Loucy (cell line): ENCODE data around the gene FAM24B.

ENCODE experiments used
- H2AFZ ChIP-seq: fragments of 200-600 bp; sonication (generic); 2 replicates; pipeline ENCODE4 v1.6.0; 2016; ENCODE audit warnings: antibody characterized with exemption, mild to moderate bottlenecking, low read length, moderate library complexity
- H3F3A ChIP-seq: fragments of 200-600 bp; 2 replicates; pipeline ENCODE4 v1.6.0; 2016; ENCODE audit warnings: antibody characterized with exemption, low read depth, mild to moderate bottlenecking
- H3K27me3 ChIP-seq: fragments of 200-600 bp; sonication (generic); 2 replicates; pipeline ENCODE4 v1.6.1; 2014; ENCODE audit warnings: low read length, mild to moderate bottlenecking; ENCODE audit not compliant: insufficient read depth, poor library complexity, severe bottlenecking
- H3K36me3 ChIP-seq: fragments of 200-600 bp; sonication (generic); 2 replicates; pipeline ENCODE4 v1.6.1; 2016; ENCODE audit warnings: low read length; ENCODE audit not compliant: insufficient read depth
- H3K4me1 ChIP-seq: fragments of 200-600 bp; sonication (generic); 2 replicates; pipeline ENCODE4 v1.5.1; 2014; ENCODE audit warnings: low read length, mild to moderate bottlenecking; ENCODE audit not compliant: insufficient read depth, poor library complexity, severe bottlenecking
- H3K4me2 ChIP-seq: fragments of 200-600 bp; sonication (generic); 2 replicates; pipeline ENCODE4 v1.6.0; 2014; ENCODE audit warnings: antibody characterized with exemption, low read length, low read depth, mild to moderate bottlenecking; ENCODE audit not compliant: poor library complexity, severe bottlenecking
- H3K4me3 ChIP-seq: fragments of 200-600 bp; sonication (generic); 2 replicates; pipeline ENCODE4 v1.5.1; 2014; ENCODE audit warnings: low read length, mild to moderate bottlenecking, mixed read lengths; ENCODE audit not compliant: poor library complexity, severe bottlenecking
- H3K79me2 ChIP-seq: fragments of 200-600 bp; sonication (generic); 2 replicates; pipeline ENCODE4 v1.6.1; 2014; ENCODE audit warnings: low read length; ENCODE audit not compliant: insufficient read depth
- H3K9ac ChIP-seq: fragments of 200-600 bp; sonication (generic); 2 replicates; pipeline ENCODE4 v1.6.0; 2014; ENCODE audit warnings: mild to moderate bottlenecking, low read depth, low read length, moderate library complexity; ENCODE audit not compliant: poor library complexity, severe bottlenecking
- H3K9me2 ChIP-seq: fragments of 200-600 bp; sonication (generic); replicated peaks from 2 replicates; pipeline ENCODE4 v1.6.1; 2016; ENCODE audit warnings: low read depth, low read length, mixed read lengths
- H3K9me3 ChIP-seq: fragments of 200-600 bp; sonication (generic); 2 replicates; pipeline ENCODE4 v1.6.1; 2014; ENCODE audit warnings: mild to moderate bottlenecking, antibody characterized with exemption, low read length, low read depth; ENCODE audit not compliant: insufficient read depth
- H4K20me1 ChIP-seq: fragments of 200-600 bp; sonication (generic); 2 replicates; pipeline ENCODE4 v1.6.0; 2014; ENCODE audit warnings: antibody characterized with exemption, low read length, mild to moderate bottlenecking; ENCODE audit not compliant: insufficient read depth, poor library complexity, severe bottlenecking
- EZH2phosphoT487 ChIP-seq: fragments of 200-600 bp; IDR thresholded peaks from 2 replicates; pipeline ENCODE4 v1.6.1; 2018; ENCODE audit warnings: antibody characterized with exemption, mild to moderate bottlenecking, moderate library complexity, borderline replicate concordance
- TF ChIP-seq, protein P1 (sequence below): fragments of 200-600 bp; sonication (generic); conservative IDR thresholded peaks from 2 replicates; pipeline ENCODE4 v1.5.1; 2014; ENCODE audit warnings: mild to moderate bottlenecking, antibody characterized with exemption, low read length

Gene FAM24B

DNA sequence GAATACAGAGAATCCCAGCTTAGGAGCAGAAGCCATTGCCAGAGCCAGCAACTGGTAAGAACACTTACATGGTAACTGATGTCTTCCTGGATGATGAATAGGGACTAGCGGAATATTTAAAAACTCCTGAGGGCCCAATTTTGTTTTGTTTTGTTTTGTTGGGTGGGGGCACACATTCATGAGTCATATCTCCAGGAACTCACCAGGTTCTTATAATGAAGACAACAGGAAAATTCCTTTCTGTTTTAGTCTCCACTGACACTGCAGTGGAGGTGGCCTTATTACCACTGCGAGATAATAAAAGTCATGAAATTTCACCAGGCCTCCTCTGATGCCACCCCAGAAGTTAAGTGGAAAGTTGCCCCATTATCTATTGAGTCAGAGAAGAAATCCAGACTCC lies 27.1 kb downstream of the FAM24B start:
- Histone ChIP-seq H3K9ac (no peak overlapping the region), H3K79me2 (peaks cover 27% of the 10 kb centered on the region), H3K4me3 (no peak overlapping the region), H3K4me2 (no peak overlapping the region), H3K36me3 (peaks cover 75% of the 10 kb centered on the region), H3K9me2 (no peaks in the 10 kb centered on the region), H2AFZ (no peak overlapping the region), H4K20me1 (peaks cover 32% of the 10 kb centered on the region), H3K9me3 (no peaks in the 10 kb centered on the region), H3K4me1 (peaks cover 12% of the 10 kb centered on the region), H3F3A (no peaks in the 10 kb centered on the region), H3K27me3 (no peaks in the 10 kb centered on the region)
- TF ChIP-seq, protein P1, sequence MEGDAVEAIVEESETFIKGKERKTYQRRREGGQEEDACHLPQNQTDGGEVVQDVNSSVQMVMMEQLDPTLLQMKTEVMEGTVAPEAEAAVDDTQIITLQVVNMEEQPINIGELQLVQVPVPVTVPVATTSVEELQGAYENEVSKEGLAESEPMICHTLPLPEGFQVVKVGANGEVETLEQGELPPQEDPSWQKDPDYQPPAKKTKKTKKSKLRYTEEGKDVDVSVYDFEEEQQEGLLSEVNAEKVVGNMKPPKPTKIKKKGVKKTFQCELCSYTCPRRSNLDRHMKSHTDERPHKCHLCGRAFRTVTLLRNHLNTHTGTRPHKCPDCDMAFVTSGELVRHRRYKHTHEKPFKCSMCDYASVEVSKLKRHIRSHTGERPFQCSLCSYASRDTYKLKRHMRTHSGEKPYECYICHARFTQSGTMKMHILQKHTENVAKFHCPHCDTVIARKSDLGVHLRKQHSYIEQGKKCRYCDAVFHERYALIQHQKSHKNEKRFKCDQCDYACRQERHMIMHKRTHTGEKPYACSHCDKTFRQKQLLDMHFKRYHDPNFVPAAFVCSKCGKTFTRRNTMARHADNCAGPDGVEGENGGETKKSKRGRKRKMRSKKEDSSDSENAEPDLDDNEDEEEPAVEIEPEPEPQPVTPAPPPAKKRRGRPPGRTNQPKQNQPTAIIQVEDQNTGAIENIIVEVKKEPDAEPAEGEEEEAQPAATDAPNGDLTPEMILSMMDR, result no peak
- no peak for TF ChIP-seq EZH2phosphoT487

- Histone ChIP-seq H4K20me1 (peaks cover 20% of the 10 kb centered on the region), H3K4me1 (peaks cover 12% of the 10 kb centered on the region), H3K9me3 (no peaks in the 10 kb centered on the region), H2AFZ (no peak overlapping the region), H3K9ac (no peak overlapping the region), H3K27me3 (no peaks in the 10 kb centered on the region), H3K4me2 (no peak overlapping the region), H3K4me3 (no peak overlapping the region), H3K79me2 (peaks cover 15% of the 10 kb centered on the region), H3F3A (no peaks in the 10 kb centered on the region), H3K36me3 (peaks cover 83% of the 10 kb centered on the region), H3K9me2 (no peaks in the 10 kb centered on the region)
- TF ChIP-seq, protein P1, result no peak
- TF ChIP-seq EZH2phosphoT487, result no peak
These were observed 28.4 kb downstream of the FAM24B start for GRCh38 chr10:122850705-122851640.

DNA sequence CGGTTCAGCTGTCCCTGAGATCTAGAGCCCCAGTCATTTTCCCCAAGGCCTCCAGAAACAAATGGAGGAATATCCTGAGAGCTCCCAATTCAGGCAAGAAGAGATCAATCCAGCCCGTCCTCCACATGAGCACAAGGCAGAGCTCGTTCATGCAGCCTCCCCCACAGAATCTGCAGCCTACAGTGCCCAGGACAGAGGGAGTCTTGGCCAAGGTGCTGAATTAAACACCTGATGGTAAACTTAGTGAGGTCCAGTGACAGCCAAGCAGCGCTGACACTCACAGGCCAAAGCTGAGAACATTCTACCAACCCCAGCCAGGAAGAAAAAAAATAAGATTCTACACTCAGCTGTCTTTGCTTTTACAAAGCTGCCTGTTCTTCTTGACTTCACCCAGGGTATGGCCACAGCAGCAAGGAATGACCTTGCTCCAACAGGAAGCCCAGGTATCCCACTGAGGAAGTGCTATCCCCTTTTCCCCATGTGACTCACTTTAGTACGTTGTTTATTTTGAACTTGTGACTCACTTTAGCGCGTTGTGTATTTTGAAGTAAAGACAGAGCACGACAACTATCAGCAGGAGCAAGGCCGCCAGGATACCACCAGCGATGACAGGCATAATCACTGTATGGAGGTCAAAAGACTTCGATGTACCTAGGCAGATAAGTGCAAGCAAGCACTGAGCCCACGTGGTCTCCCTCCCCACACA lies 29.3 kb downstream of the FAM24B start:
- no peaks in the 10 kb centered on the region for H3K9me2 ChIP-seq
- H3K27me3 ChIP-seq, result no peaks in the 10 kb centered on the region
- H3K4me2 ChIP-seq, result no peak overlapping the region
- H2AFZ ChIP-seq, result no peak overlapping the region
- TF ChIP-seq, protein P1, result no peak
- TF ChIP-seq EZH2phosphoT487, result no peak
- H4K20me1 ChIP-seq, result peaks cover 15% of the 10 kb centered on the region
- H3K79me2 ChIP-seq, result peaks cover 6% of the 10 kb centered on the region
- no peaks in the 10 kb centered on the region for H3F3A ChIP-seq
- no peak overlapping the region for H3K9ac ChIP-seq
- H3K36me3 ChIP-seq, result peaks cover 81% of the 10 kb centered on the region
- H3K4me3 ChIP-seq, result no peak overlapping the region
- H3K9me3 ChIP-seq, result no peaks in the 10 kb centered on the region
- peaks cover 12% of the 10 kb centered on the region for H3K4me1 ChIP-seq
